Measurements from ENCODE around the gene SMIM1.

The SMIM1 gene

GRCh38 chr1:3775490-3776230 is 3.1 kb downstream of the SMIM1 start:
- Histone ChIP-seq H3K27ac (ENCODE audit: low read length) (no peak overlapping the region), H3K4me3 (ENCODE audit: low read length) (no peak overlapping the region), H3K9me3 (ENCODE audit: control insufficient read depth, low read depth, low read length) (no peaks in the 10 kb centered on the region), H3K36me3 (ENCODE audit: control insufficient read depth, low read depth, low read length) (peaks cover 16% of the 10 kb centered on the region), H3K4me1 (ENCODE audit: control insufficient read depth, low read depth, low read length) (peaks cover 8% of the 10 kb centered on the region), H3K27me3 (ENCODE audit: control insufficient read depth, insufficient read depth, low read length) (peaks cover 11% of the 10 kb centered on the region), H3K9ac (ENCODE audit: low read length) (no peak overlapping the region)

- Histone ChIP-seq H3K27ac (ENCODE audit: low read length) (no peak overlapping the region), H3K36me3 (ENCODE audit: control insufficient read depth, low read depth, low read length) (peaks cover 24% of the 10 kb centered on the region), H3K9me3 (ENCODE audit: control insufficient read depth, low read depth, low read length) (no peaks in the 10 kb centered on the region), H3K27me3 (ENCODE audit: control insufficient read depth, insufficient read depth, low read length) (peaks cover 5% of the 10 kb centered on the region), H3K9ac (ENCODE audit: low read length) (no peak overlapping the region), H3K4me1 (ENCODE audit: control insufficient read depth, low read depth, low read length) (peaks cover 7% of the 10 kb centered on the region), H3K4me3 (ENCODE audit: low read length) (no peak overlapping the region)
Measured at GRCh38 chr1:3776231-3776961, 3.8 kb downstream of the SMIM1 start.

GRCh38 chr1:3777078-3777547 is 4.6 kb downstream of the SMIM1 start:
- peaks cover 31% of the 10 kb centered on the region for H3K36me3 ChIP-seq (ENCODE audit: control insufficient read depth, low read depth, low read length)
- H3K27ac ChIP-seq (ENCODE audit: low read length) = no peak overlapping the region
- no peak overlapping the region for H3K9ac ChIP-seq (ENCODE audit: low read length)
- peaks cover 4% of the 10 kb centered on the region for H3K4me1 ChIP-seq (ENCODE audit: control insufficient read depth, low read depth, low read length)
- no peak overlapping the region for H3K4me3 ChIP-seq (ENCODE audit: low read length)
- H3K27me3 ChIP-seq (ENCODE audit: control insufficient read depth, insufficient read depth, low read length) = peaks cover 5% of the 10 kb centered on the region
- no peaks in the 10 kb centered on the region for H3K9me3 ChIP-seq (ENCODE audit: control insufficient read depth, low read depth, low read length)

GRCh38 chr1:3777647-3778589 is 5.4 kb downstream of the SMIM1 start:
- Histone ChIP-seq H3K27me3 (ENCODE audit: control insufficient read depth, insufficient read depth, low read length) (peaks cover 5% of the 10 kb centered on the region), H3K4me3 (ENCODE audit: low read length) (no peak overlapping the region), H3K27ac (ENCODE audit: low read length) (no peak overlapping the region), H3K9ac (ENCODE audit: low read length) (no peak overlapping the region), H3K36me3 (ENCODE audit: control insufficient read depth, low read depth, low read length) (peaks cover 39% of the 10 kb centered on the region), H3K4me1 (ENCODE audit: control insufficient read depth, low read depth, low read length) (peaks cover 4% of the 10 kb centered on the region), H3K9me3 (ENCODE audit: control insufficient read depth, low read depth, low read length) (no peaks in the 10 kb centered on the region)

GRCh38 chr1:3778590-3779264 is 6.2 kb downstream of the SMIM1 start:
- Histone ChIP-seq H3K9ac (ENCODE audit: low read length) (no peak overlapping the region), H3K27ac (ENCODE audit: low read length) (no peak overlapping the region)

GRCh38 chr1:3779265-3779911 is 6.8 kb downstream of the SMIM1 start:
- peaks cover 4% of the 10 kb centered on the region for H3K4me1 ChIP-seq (ENCODE audit: control insufficient read depth, low read depth, low read length)
- H3K36me3 ChIP-seq (ENCODE audit: control insufficient read depth, low read depth, low read length) = peaks cover 52% of the 10 kb centered on the region
- H3K27ac ChIP-seq (ENCODE audit: low read length) = no peak overlapping the region
- no peaks in the 10 kb centered on the region for H3K9me3 ChIP-seq (ENCODE audit: control insufficient read depth, low read depth, low read length)
- H3K27me3 ChIP-seq (ENCODE audit: control insufficient read depth, insufficient read depth, low read length) = no peaks in the 10 kb centered on the region
- no peak overlapping the region for H3K4me3 ChIP-seq (ENCODE audit: low read length)
- H3K9ac ChIP-seq (ENCODE audit: low read length) = no peak overlapping the region

More at GRCh38 chr1:3778590-3779264, 6.2 kb downstream of the SMIM1 start:
- no peaks in the 10 kb centered on the region for H3K9me3 ChIP-seq (ENCODE audit: control insufficient read depth, low read depth, low read length)
- H3K4me1 ChIP-seq (ENCODE audit: control insufficient read depth, low read depth, low read length) = peaks cover 4% of the 10 kb centered on the region
- no peak overlapping the region for H3K4me3 ChIP-seq (ENCODE audit: low read length)
- H3K27me3 ChIP-seq (ENCODE audit: control insufficient read depth, insufficient read depth, low read length) = no peaks in the 10 kb centered on the region
- peaks cover 46% of the 10 kb centered on the region for H3K36me3 ChIP-seq (ENCODE audit: control insufficient read depth, low read depth, low read length)

- no peaks in the 10 kb centered on the region for H3K27me3 ChIP-seq (ENCODE audit: control insufficient read depth, insufficient read depth, low read length)
- H3K4me3 ChIP-seq (ENCODE audit: low read length) = no peak overlapping the region
- H3K9me3 ChIP-seq (ENCODE audit: control insufficient read depth, low read depth, low read length) = no peaks in the 10 kb centered on the region
- H3K27ac ChIP-seq (ENCODE audit: low read length) = no peak overlapping the region
- H3K9ac ChIP-seq (ENCODE audit: low read length) = no peak overlapping the region
- H3K36me3 ChIP-seq (ENCODE audit: control insufficient read depth, low read depth, low read length) = peaks cover 58% of the 10 kb centered on the region
- H3K4me1 ChIP-seq (ENCODE audit: control insufficient read depth, low read depth, low read length) = peaks cover 4% of the 10 kb centered on the region
Measured at GRCh38 chr1:3779912-3780416, 7.4 kb downstream of the SMIM1 start.

GRCh38 chr1:3780901-3781300 is 8.4 kb downstream of the SMIM1 start:
- Histone ChIP-seq H3K27ac (ENCODE audit: low read length) (no peak overlapping the region), H3K9ac (ENCODE audit: low read length) (no peak overlapping the region), H3K27me3 (ENCODE audit: control insufficient read depth, insufficient read depth, low read length) (no peaks in the 10 kb centered on the region), H3K9me3 (ENCODE audit: control insufficient read depth, low read depth, low read length) (no peaks in the 10 kb centered on the region), H3K4me3 (ENCODE audit: low read length) (no peak overlapping the region), H3K36me3 (ENCODE audit: control insufficient read depth, low read depth, low read length) (peaks cover 63% of the 10 kb centered on the region), H3K4me1 (ENCODE audit: control insufficient read depth, low read depth, low read length) (no peaks in the 10 kb centered on the region)

GRCh38 chr1:3783651-3784474 is 11.3 kb downstream of the SMIM1 start:
- peaks cover 67% of the 10 kb centered on the region for H3K36me3 ChIP-seq (ENCODE audit: control insufficient read depth, low read depth, low read length)
- H3K27me3 ChIP-seq (ENCODE audit: control insufficient read depth, insufficient read depth, low read length) = no peaks in the 10 kb centered on the region
- H3K4me3 ChIP-seq (ENCODE audit: low read length) = no peak overlapping the region
- H3K27ac ChIP-seq (ENCODE audit: low read length) = no peak overlapping the region
- H3K9me3 ChIP-seq (ENCODE audit: control insufficient read depth, low read depth, low read length) = no peaks in the 10 kb centered on the region
- H3K4me1 ChIP-seq (ENCODE audit: control insufficient read depth, low read depth, low read length) = no peaks in the 10 kb centered on the region
- no peak overlapping the region for H3K9ac ChIP-seq (ENCODE audit: low read length)

GRCh38 chr1:3785045-3785444 is 12.5 kb downstream of the SMIM1 start:
- peaks cover 57% of the 10 kb centered on the region for H3K36me3 ChIP-seq (ENCODE audit: control insufficient read depth, low read depth, low read length)
- no peak overlapping the region for H3K9ac ChIP-seq (ENCODE audit: low read length)

More at GRCh38 chr1:3785045-3785444, 12.5 kb downstream of the SMIM1 start:
- H3K27ac ChIP-seq (ENCODE audit: low read length) = no peak overlapping the region
- H3K27me3 ChIP-seq (ENCODE audit: control insufficient read depth, insufficient read depth, low read length) = no peaks in the 10 kb centered on the region
- no peaks in the 10 kb centered on the region for H3K4me1 ChIP-seq (ENCODE audit: control insufficient read depth, low read depth, low read length)
- H3K4me3 ChIP-seq (ENCODE audit: low read length) = no peak overlapping the region
- no peaks in the 10 kb centered on the region for H3K9me3 ChIP-seq (ENCODE audit: control insufficient read depth, low read depth, low read length)
